ENCODE results near the gene RBM15. TPM values are rescaled to one million over a fixed set of nuclear protein-coding genes. Genes with fewer than 3 reads are reported as not detected.

The RBM15 gene
- total RNA-seq, 1 donor from 2014 or later, result 28.2 TPM

DNA sequence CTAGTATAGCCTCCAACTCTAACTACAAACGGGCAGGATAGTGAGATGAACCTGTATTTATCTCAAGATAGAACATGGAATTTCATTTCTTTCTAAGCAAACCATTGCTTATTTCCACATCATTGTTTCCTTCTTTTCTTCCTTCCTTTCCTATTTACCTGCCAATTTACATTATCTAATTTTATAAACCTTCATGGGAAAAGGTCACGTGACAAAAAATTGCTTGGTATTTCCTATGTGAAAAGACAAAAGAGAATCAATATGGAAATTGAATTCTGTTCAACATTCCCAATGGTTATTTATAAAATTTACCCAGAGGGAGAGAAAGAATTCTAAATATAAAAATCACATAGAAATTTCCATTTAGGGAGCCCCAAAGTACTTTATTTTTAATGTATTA, 22.4 kb upstream of the RBM15 start:
- Histone ChIP-seq H3K4me3 (ENCODE audit: low read depth, low read length) (no peak overlapping the region), H3K27me3 (ENCODE audit: control insufficient read depth, insufficient read depth, low read length) (no peaks in the 10 kb centered on the region), H3K36me3 (ENCODE audit: control insufficient read depth, insufficient read depth, low read length) (no peaks in the 10 kb centered on the region)
- TF ChIP-seq, protein P1, sequence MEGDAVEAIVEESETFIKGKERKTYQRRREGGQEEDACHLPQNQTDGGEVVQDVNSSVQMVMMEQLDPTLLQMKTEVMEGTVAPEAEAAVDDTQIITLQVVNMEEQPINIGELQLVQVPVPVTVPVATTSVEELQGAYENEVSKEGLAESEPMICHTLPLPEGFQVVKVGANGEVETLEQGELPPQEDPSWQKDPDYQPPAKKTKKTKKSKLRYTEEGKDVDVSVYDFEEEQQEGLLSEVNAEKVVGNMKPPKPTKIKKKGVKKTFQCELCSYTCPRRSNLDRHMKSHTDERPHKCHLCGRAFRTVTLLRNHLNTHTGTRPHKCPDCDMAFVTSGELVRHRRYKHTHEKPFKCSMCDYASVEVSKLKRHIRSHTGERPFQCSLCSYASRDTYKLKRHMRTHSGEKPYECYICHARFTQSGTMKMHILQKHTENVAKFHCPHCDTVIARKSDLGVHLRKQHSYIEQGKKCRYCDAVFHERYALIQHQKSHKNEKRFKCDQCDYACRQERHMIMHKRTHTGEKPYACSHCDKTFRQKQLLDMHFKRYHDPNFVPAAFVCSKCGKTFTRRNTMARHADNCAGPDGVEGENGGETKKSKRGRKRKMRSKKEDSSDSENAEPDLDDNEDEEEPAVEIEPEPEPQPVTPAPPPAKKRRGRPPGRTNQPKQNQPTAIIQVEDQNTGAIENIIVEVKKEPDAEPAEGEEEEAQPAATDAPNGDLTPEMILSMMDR (IDR thresholded peaks at IDR 0.05; ENCODE audit: insufficient read depth, low read length, poor library complexity, severe bottlenecking), result no peak
- no peak for DNase-seq (ENCODE audit: low read depth)

DNA sequence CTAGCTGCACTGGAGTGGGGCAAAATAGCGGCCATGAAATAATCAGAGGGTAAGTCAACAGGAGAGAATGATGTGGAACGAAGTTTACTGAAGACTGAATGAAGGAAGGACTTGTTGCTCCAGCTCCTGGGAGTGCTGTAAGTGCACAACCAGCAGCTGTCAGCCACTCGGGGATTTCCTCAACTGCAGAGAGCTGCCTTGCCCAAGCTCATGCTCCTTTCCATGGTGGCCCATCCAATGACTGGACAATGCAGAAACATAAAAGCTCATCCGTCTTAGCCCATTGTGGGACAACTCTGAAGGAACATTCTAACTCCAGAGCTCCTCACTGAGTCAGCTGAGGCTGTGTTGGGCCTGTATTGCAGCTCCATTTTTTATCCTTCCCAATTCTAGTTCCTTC, 21.1 kb upstream of the RBM15 start:
- no peaks in the 10 kb centered on the region for H3K27me3 ChIP-seq (ENCODE audit: control insufficient read depth, insufficient read depth, low read length)

DNA sequence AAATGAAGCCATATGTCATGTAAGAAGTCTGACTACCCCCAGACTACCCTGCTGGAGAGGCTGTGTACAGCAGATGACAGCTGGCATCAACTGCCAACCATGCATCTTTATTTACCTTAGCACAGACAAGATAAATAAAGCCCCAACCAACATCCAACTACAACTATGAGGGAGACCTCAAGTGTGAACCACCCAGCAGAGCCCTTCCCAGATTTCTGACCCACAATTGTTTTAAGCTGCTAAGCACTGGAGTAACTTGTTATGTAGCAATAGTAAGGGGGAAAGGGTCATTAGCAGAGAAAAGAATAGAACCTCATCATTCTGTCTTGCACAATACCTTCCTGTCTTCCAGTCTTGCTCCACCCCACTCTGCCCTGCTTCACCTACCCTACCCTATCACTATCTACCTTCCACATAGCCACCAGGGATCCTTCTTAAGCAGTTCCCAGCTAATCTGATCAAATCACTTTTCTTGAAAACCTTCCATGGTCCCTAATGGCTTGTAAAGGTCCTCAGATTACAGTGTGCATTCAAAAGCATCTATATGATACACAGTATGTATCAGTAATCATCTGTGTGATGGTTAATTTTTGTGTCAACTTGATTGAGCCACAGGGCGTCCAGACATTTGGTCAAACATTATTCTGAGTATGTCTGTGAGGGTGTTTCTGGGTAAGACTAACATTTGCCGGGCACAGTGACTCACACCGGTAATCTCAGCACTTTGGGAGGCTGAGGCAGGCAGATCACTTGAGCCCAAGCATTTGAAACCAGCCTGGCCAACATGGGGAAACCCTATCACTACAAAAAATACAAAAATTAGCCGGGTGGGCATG, 19.6 kb upstream of the RBM15 start:
- DNase-seq (ENCODE audit: low read depth), result no peak
- Histone ChIP-seq H3K4me3 (ENCODE audit: low read depth, low read length) (no peak overlapping the region), H3K36me3 (ENCODE audit: control insufficient read depth, insufficient read depth, low read length) (no peaks in the 10 kb centered on the region), H3K27me3 (ENCODE audit: control insufficient read depth, insufficient read depth, low read length) (no peaks in the 10 kb centered on the region)
- TF ChIP-seq, protein P1 (IDR thresholded peaks at IDR 0.05; ENCODE audit: insufficient read depth, low read length, poor library complexity, severe bottlenecking), result no peak

More for the DNA sequence above, 21.1 kb upstream of the RBM15 start:
- Histone ChIP-seq H3K4me3 (ENCODE audit: low read depth, low read length) (no peak overlapping the region), H3K36me3 (ENCODE audit: control insufficient read depth, insufficient read depth, low read length) (no peaks in the 10 kb centered on the region)
- TF ChIP-seq, protein P1 (IDR thresholded peaks at IDR 0.05; ENCODE audit: insufficient read depth, low read length, poor library complexity, severe bottlenecking), result no peak
- DNase-seq (ENCODE audit: low read depth), result no peak

DNA sequence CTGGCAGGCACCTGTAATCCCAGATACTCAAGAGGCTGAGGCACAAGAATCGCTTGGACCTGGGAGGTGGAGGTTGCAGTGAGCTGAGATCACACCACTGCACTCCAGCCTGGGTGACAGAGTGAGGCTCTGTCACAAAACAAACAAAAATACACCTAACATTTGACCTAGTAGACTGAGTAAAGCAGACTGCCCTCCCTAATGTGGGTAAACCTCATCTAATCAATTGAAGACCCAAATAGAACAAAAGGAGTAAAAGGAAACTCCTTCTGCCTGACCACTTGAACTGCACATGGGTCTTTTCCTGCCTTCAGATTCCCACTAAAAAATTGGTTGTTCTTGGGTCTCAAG, 19.0 kb upstream of the RBM15 start:
- TF ChIP-seq, protein P1 (IDR thresholded peaks at IDR 0.05; ENCODE audit: insufficient read depth, low read length, poor library complexity, severe bottlenecking), result no peak
- no peak for DNase-seq (ENCODE audit: low read depth)
- H3K36me3 ChIP-seq (ENCODE audit: control insufficient read depth, insufficient read depth, low read length), result no peaks in the 10 kb centered on the region
- no peak overlapping the region for H3K4me3 ChIP-seq (ENCODE audit: low read depth, low read length)
- H3K27me3 ChIP-seq (ENCODE audit: control insufficient read depth, insufficient read depth, low read length), result no peaks in the 10 kb centered on the region

DNA sequence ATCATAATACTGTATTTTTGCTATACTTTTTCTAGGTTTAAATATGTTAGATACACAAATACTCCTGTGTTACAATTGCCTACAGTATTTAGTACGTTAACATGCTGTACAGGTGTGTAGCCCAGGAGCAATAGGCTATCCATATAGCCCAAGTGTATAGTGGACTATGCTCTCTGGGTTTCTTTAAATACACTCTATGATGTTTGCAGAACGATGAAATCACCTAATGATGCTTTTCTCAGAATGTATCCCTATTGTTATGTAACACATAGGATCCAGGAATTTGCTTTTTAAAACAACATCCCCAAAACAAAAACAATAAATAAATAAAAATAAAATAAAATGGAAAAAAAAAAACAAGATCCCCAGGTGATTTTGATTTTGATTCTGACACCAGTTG, 18.1 kb upstream of the RBM15 start:
- H3K27me3 ChIP-seq (ENCODE audit: control insufficient read depth, insufficient read depth, low read length), result no peaks in the 10 kb centered on the region
- no peak for DNase-seq (ENCODE audit: low read depth)
- TF ChIP-seq, protein P1 (IDR thresholded peaks at IDR 0.05; ENCODE audit: insufficient read depth, low read length, poor library complexity, severe bottlenecking), result no peak
- H3K4me3 ChIP-seq (ENCODE audit: low read depth, low read length), result no peak overlapping the region
- no peaks in the 10 kb centered on the region for H3K36me3 ChIP-seq (ENCODE audit: control insufficient read depth, insufficient read depth, low read length)

DNA sequence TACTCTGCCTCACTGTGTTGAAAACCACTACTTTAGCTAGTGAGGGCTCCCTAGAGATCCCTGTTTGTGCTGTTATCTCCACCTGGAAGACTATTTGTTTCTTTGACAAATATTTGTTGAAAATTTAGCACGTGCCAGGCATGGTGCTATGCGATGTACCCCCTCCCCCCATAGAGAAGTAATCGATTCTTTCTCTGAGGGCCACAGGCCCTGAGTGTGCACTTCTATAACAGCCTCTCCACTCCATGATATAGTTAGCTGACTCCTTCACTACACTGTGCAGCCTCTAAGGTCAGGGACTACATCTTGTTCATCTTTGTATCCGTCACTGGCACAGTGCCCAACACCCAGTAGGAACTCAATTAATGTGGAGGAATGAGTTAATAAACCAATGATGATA, 17.3 kb upstream of the RBM15 start:
- Histone ChIP-seq H3K27me3 (ENCODE audit: control insufficient read depth, insufficient read depth, low read length) (no peaks in the 10 kb centered on the region), H3K36me3 (ENCODE audit: control insufficient read depth, insufficient read depth, low read length) (no peaks in the 10 kb centered on the region), H3K4me3 (ENCODE audit: low read depth, low read length) (no peak overlapping the region)
- no peak for DNase-seq (ENCODE audit: low read depth)
- TF ChIP-seq, protein P1 (IDR thresholded peaks at IDR 0.05; ENCODE audit: insufficient read depth, low read length, poor library complexity, severe bottlenecking), result no peak
